H9 (cell line): ENCODE results near the gene AMOTL1. TPM values are rescaled to one million over a fixed set of nuclear protein-coding genes. Genes with fewer than 3 reads are reported as not detected.

ENCODE experiments used
- DNase-seq: peaks from one replicate; pipeline ENCODE4 v3.0.0-alpha.2; 2017
- H2AFZ ChIP-seq: one replicate; pipeline ENCODE4 v1.6.1; 2013; ENCODE audit warnings: mild to moderate bottlenecking, low read length, control low read depth, moderate library complexity
- H2AK5ac ChIP-seq: 2 replicates; pipeline ENCODE4 v1.6.1; 2013; ENCODE audit warnings: low read length, control low read depth, mixed read lengths; ENCODE audit not compliant: insufficient read length
- H2BK120ac ChIP-seq: one replicate; pipeline ENCODE4 v1.6.1; 2013; ENCODE audit warnings: low read depth, mild to moderate bottlenecking, low read length, control low read depth, inconsistent platforms; ENCODE audit not compliant: poor library complexity, severe bottlenecking
- H2BK12ac ChIP-seq: 2 replicates; pipeline ENCODE4 v1.6.1; 2013; ENCODE audit warnings: low read length, control low read depth, mixed read lengths, low read depth; ENCODE audit not compliant: insufficient read length
- H2BK15ac ChIP-seq: 2 replicates; pipeline ENCODE4 v1.6.1; 2013; ENCODE audit warnings: low read depth, low read length, control low read depth
- H2BK20ac ChIP-seq: one replicate; pipeline ENCODE4 v1.6.1; 2013; ENCODE audit warnings: low read depth, mild to moderate bottlenecking, low read length, control low read depth, inconsistent platforms; ENCODE audit not compliant: poor library complexity, severe bottlenecking
- H2BK5ac ChIP-seq: 2 replicates; pipeline ENCODE4 v1.6.1; 2013; ENCODE audit warnings: low read length, control low read depth, mixed read lengths; ENCODE audit not compliant: insufficient read length
- H3K14ac ChIP-seq: 2 replicates; pipeline ENCODE4 v1.6.1; 2013; ENCODE audit warnings: low read length, control low read depth; ENCODE audit not compliant: insufficient read depth
- H3K18ac ChIP-seq: 2 replicates; pipeline ENCODE4 v1.6.1; 2013; ENCODE audit warnings: low read depth, mild to moderate bottlenecking, mixed read lengths, low read length, control low read depth; ENCODE audit not compliant: insufficient read length
- H3K23ac ChIP-seq: 2 replicates; pipeline ENCODE4 v1.6.1; 2013; ENCODE audit warnings: low read length, control low read depth, mixed read lengths, low read depth; ENCODE audit not compliant: insufficient read length
- H3K23me2 ChIP-seq: 2 replicates; pipeline ENCODE4 v1.6.1; 2013; ENCODE audit warnings: low read depth, mild to moderate bottlenecking, mixed read lengths, low read length, control low read depth; ENCODE audit not compliant: insufficient read length, poor library complexity, severe bottlenecking
- H3K27ac ChIP-seq: 2 replicates; pipeline ENCODE4 v1.5.1; 2013; ENCODE audit warnings: low read length, control low read depth, mixed read lengths, low read depth; ENCODE audit not compliant: insufficient read length
- H3K27me3 ChIP-seq: 2 replicates; pipeline ENCODE4 v1.6.1; 2013; ENCODE audit warnings: low read length, control low read depth, inconsistent platforms; ENCODE audit not compliant: insufficient read depth
- H3K4ac ChIP-seq: 2 replicates; pipeline ENCODE4 v1.6.1; 2013; ENCODE audit warnings: low read depth, mild to moderate bottlenecking, control low read depth, inconsistent platforms, low read length, moderate library complexity
- H3K4me1 ChIP-seq: 2 replicates; pipeline ENCODE4 v1.6.1; 2013; ENCODE audit warnings: low read length, control low read depth, inconsistent platforms; ENCODE audit not compliant: insufficient read depth
- H3K4me2 ChIP-seq: 2 replicates; pipeline ENCODE4 v1.6.1; 2013; ENCODE audit warnings: low read length, control low read depth, mixed read lengths; ENCODE audit not compliant: insufficient read length, insufficient read depth
- H3K56ac ChIP-seq: 2 replicates; pipeline ENCODE4 v1.6.1; 2013; ENCODE audit warnings: low read depth, mild to moderate bottlenecking, mixed read lengths, low read length, control low read depth; ENCODE audit not compliant: insufficient read length
- H3K79me1 ChIP-seq: 2 replicates; pipeline ENCODE4 v1.6.1; 2013; ENCODE audit warnings: low read depth, mild to moderate bottlenecking, moderate library complexity, low read length, control low read depth, inconsistent platforms; ENCODE audit not compliant: insufficient read depth, poor library complexity, severe bottlenecking
- H3K79me2 ChIP-seq: 2 replicates; pipeline ENCODE4 v1.6.1; 2013; ENCODE audit warnings: low read length, control low read depth, inconsistent platforms; ENCODE audit not compliant: insufficient read depth
- H3K9ac ChIP-seq: 2 replicates; pipeline ENCODE4 v1.6.1; 2013; ENCODE audit warnings: low read length, control low read depth, mixed read lengths; ENCODE audit not compliant: insufficient read length; ENCODE audit errors: extremely low read depth
- H3K9me3 ChIP-seq: one replicate; pipeline ENCODE4 v1.6.1; 2013; ENCODE audit warnings: low read depth, low read length, inconsistent platforms; ENCODE audit not compliant: control insufficient read depth
- H3T11ph ChIP-seq: one replicate; pipeline ENCODE4 v1.6.1; 2013; ENCODE audit warnings: mild to moderate bottlenecking, low read length, control low read depth, inconsistent platforms
- H4K20me1 ChIP-seq: one replicate; pipeline ENCODE4 v1.6.1; 2013; ENCODE audit not compliant: control insufficient read depth, insufficient read length, insufficient read depth
- H4K5ac ChIP-seq: 2 replicates; pipeline ENCODE4 v1.6.1; 2013; ENCODE audit warnings: low read depth, mild to moderate bottlenecking, mixed read lengths, low read length, control low read depth; ENCODE audit not compliant: insufficient read length
- H4K8ac ChIP-seq: replicated peaks from 2 replicates; pipeline ENCODE4 v1.6.1; 2013; ENCODE audit warnings: low read length, control low read depth, mixed read lengths, low read depth; ENCODE audit not compliant: insufficient read length
- H4K91ac ChIP-seq: 2 replicates; pipeline ENCODE4 v1.6.1; 2013; ENCODE audit warnings: low read depth, mild to moderate bottlenecking, moderate library complexity, mixed read lengths, low read length, control low read depth; ENCODE audit not compliant: insufficient read length
- H3K27ac Mint-ChIP-seq, 3 experiments: 2 replicates in 2 of 3; 3 replicates in 1 of 3; pipeline ENCODE4 v1.8.0; 2020 to 2021; ENCODE audit warnings: mixed read lengths in 3 of 3, mild to moderate bottlenecking in 1 of 3, moderate library complexity in 1 of 3
- H3K27me3 Mint-ChIP-seq: 2 replicates; pipeline ENCODE4 v1.8.0; 2021; ENCODE audit warnings: low read depth, mild to moderate bottlenecking, moderate library complexity, mixed read lengths
- H3K36me3 Mint-ChIP-seq, 3 experiments: 2 replicates in 2 of 3; 3 replicates in 1 of 3; pipeline ENCODE4 v1.8.0; 2020 to 2021; ENCODE audit warnings: low read depth in 3 of 3, mixed read lengths in 3 of 3; ENCODE audit not compliant: insufficient read depth in 1 of 3
- H3K4me1 Mint-ChIP-seq, 2 experiments: 2 replicates each; pipeline ENCODE4 v1.8.0; 2020; ENCODE audit warnings: mixed read lengths in 2 of 2
- H3K4me3 Mint-ChIP-seq, 2 experiments: 2 replicates in 1 of 2; 3 replicates in 1 of 2; pipeline ENCODE4 v1.8.0; 2020 to 2021; ENCODE audit warnings: mild to moderate bottlenecking in 2 of 2, mixed read lengths in 2 of 2, moderate library complexity in 1 of 2
- H3K9me3 Mint-ChIP-seq, 2 experiments: 2 replicates in 1 of 2; 3 replicates in 1 of 2; pipeline ENCODE4 v1.8.0; 2020; ENCODE audit warnings: mild to moderate bottlenecking in 2 of 2, mixed read lengths in 2 of 2, moderate library complexity in 1 of 2
- WGBS: extraction: QIAGEN DNeasy Blood & Tissue Kit; methylation state at CpG from one replicate; pipeline ENCODE4 v1.1.7; 2013; ENCODE audit warnings: missing lambda C conversion rate, low lambda C conversion rate, mixed read lengths; ENCODE audit not compliant: insufficient read length; ENCODE audit errors: extremely low coverage; 5-methylcytosine and 5-hydroxymethylcytosine counted together
- total RNA-seq: library from RNA; stranded (reverse); gene quantifications from 2 replicates; pipeline ENCODE4 v1.2.1, GENCODE V29; 2021
- TF ChIP-seq, protein P1 (sequence below): fragments of 200-600 bp; sonication (generic); conservative IDR thresholded peaks from 3 replicates; pipeline ENCODE4 v1.8.0; 2021; ENCODE audit warnings: antibody characterized with exemption, mild to moderate bottlenecking

The AMOTL1 gene
- total RNA-seq, 1 experiment from 2014 or later: 18.5 TPM

DNA sequence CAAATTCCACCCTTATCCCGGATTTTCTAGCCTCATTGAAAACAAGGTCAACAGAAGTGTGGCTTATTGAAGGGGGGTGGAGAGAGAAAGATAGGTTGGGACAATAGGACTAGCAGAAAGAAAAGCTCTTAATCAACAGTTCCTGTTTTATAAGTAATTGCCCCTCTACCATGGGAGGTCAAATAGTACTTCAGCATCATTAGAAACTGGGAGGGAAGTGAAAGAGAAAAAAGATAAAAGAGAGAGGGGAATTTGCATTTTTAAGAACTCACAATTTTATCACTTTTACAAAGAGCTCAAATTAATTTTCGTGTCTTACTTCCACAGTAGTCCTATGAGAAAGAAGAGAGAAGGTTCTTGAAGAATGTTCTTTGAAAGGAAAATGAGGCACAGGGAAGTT is 89.2 kb downstream of the AMOTL1 start:
- Histone ChIP-seq H3K14ac (no peak overlapping the region), H3T11ph (no peak overlapping the region), H3K4me2 (no peak overlapping the region), H2BK12ac (no peak overlapping the region), H4K5ac (no peak overlapping the region), H3K79me1 (no peaks in the 10 kb centered on the region), H3K27me3 (no peaks in the 10 kb centered on the region), H3K4me1 (no peaks in the 10 kb centered on the region), H2BK120ac (no peak overlapping the region), H3K4ac (no peak overlapping the region), H3K18ac (no peak overlapping the region), H3K9ac (no peak overlapping the region), H3K56ac (no peak overlapping the region), H3K23me2 (no peaks in the 10 kb centered on the region), H2AK5ac (no peak overlapping the region), H3K23ac (no peak overlapping the region), H3K79me2 (no peaks in the 10 kb centered on the region), H4K20me1 (no peaks in the 10 kb centered on the region), H3K27ac (no peak overlapping the region), H2AFZ (no peak overlapping the region), H2BK5ac (no peak overlapping the region), H2BK20ac (no peak overlapping the region), H4K8ac (no peak overlapping the region), H2BK15ac (no peak overlapping the region), H3K9me3 (no peaks in the 10 kb centered on the region), H4K91ac (no peak overlapping the region)
- Mint-ChIP-seq H3K27ac (no peak overlapping the region), H3K27me3 (no peaks in the 10 kb centered on the region), H3K36me3 (peaks cover 47 to 58% (median 54%) of the 10 kb centered on the region in 3 experiments; a peak in 6 of 7 replicates), H3K4me1 (peaks cover 4 to 8% of the 10 kb centered on the region in 2 experiments; a peak in 2 of 4 replicates), H3K4me3 (no peak overlapping the region; a peak in 1 of 5 replicates), H3K9me3 (no peaks in the 10 kb centered on the region)
- TF ChIP-seq, protein P1, sequence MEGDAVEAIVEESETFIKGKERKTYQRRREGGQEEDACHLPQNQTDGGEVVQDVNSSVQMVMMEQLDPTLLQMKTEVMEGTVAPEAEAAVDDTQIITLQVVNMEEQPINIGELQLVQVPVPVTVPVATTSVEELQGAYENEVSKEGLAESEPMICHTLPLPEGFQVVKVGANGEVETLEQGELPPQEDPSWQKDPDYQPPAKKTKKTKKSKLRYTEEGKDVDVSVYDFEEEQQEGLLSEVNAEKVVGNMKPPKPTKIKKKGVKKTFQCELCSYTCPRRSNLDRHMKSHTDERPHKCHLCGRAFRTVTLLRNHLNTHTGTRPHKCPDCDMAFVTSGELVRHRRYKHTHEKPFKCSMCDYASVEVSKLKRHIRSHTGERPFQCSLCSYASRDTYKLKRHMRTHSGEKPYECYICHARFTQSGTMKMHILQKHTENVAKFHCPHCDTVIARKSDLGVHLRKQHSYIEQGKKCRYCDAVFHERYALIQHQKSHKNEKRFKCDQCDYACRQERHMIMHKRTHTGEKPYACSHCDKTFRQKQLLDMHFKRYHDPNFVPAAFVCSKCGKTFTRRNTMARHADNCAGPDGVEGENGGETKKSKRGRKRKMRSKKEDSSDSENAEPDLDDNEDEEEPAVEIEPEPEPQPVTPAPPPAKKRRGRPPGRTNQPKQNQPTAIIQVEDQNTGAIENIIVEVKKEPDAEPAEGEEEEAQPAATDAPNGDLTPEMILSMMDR: no peak
- DNase-seq: no peak
- no CpG with 5 or more reads among the region's 2 CpGs for WGBS
